KOPT-K1 (cell line): ENCODE results near the gene ENAH.
"Not testable (repeated sequence)": the region's sequence is repeated elsewhere in the genome, so short reads cannot be mapped to it uniquely, and the experiment has no call there.

Experiments
- H3K27ac ChIP-seq: fragments of 200-600 bp; sonication (generic); 2 replicates; pipeline ENCODE4 v1.5.1; 2016; ENCODE audit warnings: antibody characterized with exemption, mild to moderate bottlenecking, low read depth, low read length; ENCODE audit not compliant: poor library complexity, severe bottlenecking
- H3K36me3 ChIP-seq: fragments of 200-600 bp; sonication (generic); 2 replicates; pipeline ENCODE4 v1.5.1; 2017; ENCODE audit warnings: antibody characterized with exemption, mild to moderate bottlenecking, low read length, moderate library complexity; ENCODE audit not compliant: insufficient read depth
- H3K9me3 ChIP-seq: fragments of 200-600 bp; sonication (generic); 2 replicates; pipeline ENCODE4 v1.5.1; 2017; ENCODE audit warnings: antibody characterized with exemption, low read length, mild to moderate bottlenecking; ENCODE audit not compliant: insufficient read depth, poor library complexity, severe bottlenecking

Gene ENAH

GRCh38 chr1:225525377-225525776 is 127.5 kb downstream of the ENAH start:
- Histone ChIP-seq H3K27ac (no peak overlapping the region), H3K9me3 (no peaks in the 10 kb centered on the region), H3K36me3 (no peaks in the 10 kb centered on the region)

GRCh38 chr1:225524570-225524969 is 128.4 kb downstream of the ENAH start:
- no peak overlapping the region for H3K27ac ChIP-seq
- no peaks in the 10 kb centered on the region for H3K9me3 ChIP-seq

GRCh38 chr1:225523263-225523950 is 129.5 kb downstream of the ENAH start:
- H3K27ac ChIP-seq: no peak overlapping the region
- no peaks in the 10 kb centered on the region for H3K9me3 ChIP-seq
- H3K36me3 ChIP-seq: no peaks in the 10 kb centered on the region

More at GRCh38 chr1:225524570-225524969, 128.4 kb downstream of the ENAH start:
- H3K36me3 ChIP-seq: no peaks in the 10 kb centered on the region

GRCh38 chr1:225522588-225523262 is 130.2 kb downstream of the ENAH start:
- Histone ChIP-seq H3K9me3 (no peaks in the 10 kb centered on the region), H3K36me3 (no peaks in the 10 kb centered on the region), H3K27ac (no peak overlapping the region)

- Histone ChIP-seq H3K36me3 (no peaks in the 10 kb centered on the region), H3K27ac (no peak overlapping the region), H3K9me3 (no peaks in the 10 kb centered on the region)
These were observed 132.2 kb downstream of the ENAH start for GRCh38 chr1:225520587-225521227.

GRCh38 chr1:225519166-225519863 is 133.6 kb downstream of the ENAH start:
- no peak overlapping the region for H3K27ac ChIP-seq
- no peaks in the 10 kb centered on the region for H3K36me3 ChIP-seq
- no peaks in the 10 kb centered on the region for H3K9me3 ChIP-seq

- no peaks in the 10 kb centered on the region for H3K36me3 ChIP-seq
- H3K27ac ChIP-seq: no peak overlapping the region
These were observed 135.2 kb downstream of the ENAH start for GRCh38 chr1:225517697-225518096.

GRCh38 chr1:225517221-225517620 is 135.7 kb downstream of the ENAH start:
- H3K27ac ChIP-seq: no peak overlapping the region
- no peaks in the 10 kb centered on the region for H3K36me3 ChIP-seq
- no peaks in the 10 kb centered on the region for H3K9me3 ChIP-seq

More at GRCh38 chr1:225517697-225518096, 135.2 kb downstream of the ENAH start:
- no peaks in the 10 kb centered on the region for H3K9me3 ChIP-seq

- Histone ChIP-seq H3K9me3 (no peaks in the 10 kb centered on the region), H3K27ac (no peak overlapping the region), H3K36me3 (no peaks in the 10 kb centered on the region)
These were observed 138.2 kb downstream of the ENAH start for GRCh38 chr1:225514671-225515081.

- H3K27ac ChIP-seq, H3K36me3 ChIP-seq, H3K9me3 ChIP-seq: not testable (repeated sequence)
These were observed 139.3 kb downstream of the ENAH start for GRCh38 chr1:225513576-225513975.

GRCh38 chr1:225511828-225512381 is 141.0 kb downstream of the ENAH start:
- Histone ChIP-seq H3K9me3 (no peaks in the 10 kb centered on the region), H3K36me3 (no peaks in the 10 kb centered on the region), H3K27ac (no peak overlapping the region)

GRCh38 chr1:225510740-225511139 is 142.2 kb downstream of the ENAH start:
- H3K27ac ChIP-seq, H3K9me3 ChIP-seq, H3K36me3 ChIP-seq: not testable (repeated sequence)

- no peaks in the 10 kb centered on the region for H3K9me3 ChIP-seq
- H3K36me3 ChIP-seq: no peaks in the 10 kb centered on the region
- no peak overlapping the region for H3K27ac ChIP-seq
These were observed 143.2 kb downstream of the ENAH start for GRCh38 chr1:225509770-225510169.

- no peaks in the 10 kb centered on the region for H3K9me3 ChIP-seq
- H3K36me3 ChIP-seq: no peaks in the 10 kb centered on the region
- H3K27ac ChIP-seq: no peak overlapping the region
These were observed 143.6 kb downstream of the ENAH start for GRCh38 chr1:225509376-225509707.
